Measurements from ENCODE around the gene MAP1LC3A. TPM values are rescaled to one million over a fixed set of nuclear protein-coding genes. Genes with fewer than 3 reads are reported as not detected.
"Not testable (repeated sequence)": the region's sequence is repeated elsewhere in the genome, so short reads cannot be mapped to it uniquely, and the experiment has no call there.

The MAP1LC3A gene
- total RNA-seq, 1 experiment from 2014 or later, result 16.9 TPM

- Histone ChIP-seq H3K27ac (ENCODE audit: low read depth, low read length, poor library complexity, severe bottlenecking) (no peak overlapping the region), H3K4me1 (ENCODE audit: insufficient read depth, low read length, poor library complexity, severe bottlenecking) (peaks cover 3% of the 10 kb centered on the region), H3K9me3 (ENCODE audit: low read depth, low read length, poor library complexity, severe bottlenecking) (no peaks in the 10 kb centered on the region), H3K27me3 (replicated peaks; ENCODE audit: insufficient read depth, low read depth, low read length, poor library complexity) (no peaks in the 10 kb centered on the region), H3K4me3 (ENCODE audit: low read depth, low read length, poor library complexity, severe bottlenecking) (no peak overlapping the region), H3K36me3 (ENCODE audit: insufficient read depth, low read length, poor library complexity, severe bottlenecking) (peaks cover 20% of the 10 kb centered on the region)
- ChIA-PET POLR2A (ENCODE audit: low non-redundant PET) (no interaction called here), CTCF (no interaction called here)
- BruUV-seq (replicated peaks), result no TSS peak
- no peak for DNase-seq (ENCODE audit: low spot score)
- intact Hi-C loops (cut with micrococcal nuclease; ENCODE audit: unreplicated experiment), result loop anchor here (10.0 kb wide), 1 partner anchor 318 kb away; no protein-coding TSS in a partner anchor
- TF ChIP-seq EZH2 (IDR thresholded peaks at IDR 0.05; ENCODE audit: borderline replicate concordance, low read depth, low read length, poor library complexity, severe bottlenecking) (no peak), CTCF (conservative IDR thresholded peaks at IDR 0.05; ENCODE audit: low read depth, low read length) (no peak)
These were observed 46.1 kb upstream of the MAP1LC3A start for GRCh38 chr20:34512266-34512954.

DNA sequence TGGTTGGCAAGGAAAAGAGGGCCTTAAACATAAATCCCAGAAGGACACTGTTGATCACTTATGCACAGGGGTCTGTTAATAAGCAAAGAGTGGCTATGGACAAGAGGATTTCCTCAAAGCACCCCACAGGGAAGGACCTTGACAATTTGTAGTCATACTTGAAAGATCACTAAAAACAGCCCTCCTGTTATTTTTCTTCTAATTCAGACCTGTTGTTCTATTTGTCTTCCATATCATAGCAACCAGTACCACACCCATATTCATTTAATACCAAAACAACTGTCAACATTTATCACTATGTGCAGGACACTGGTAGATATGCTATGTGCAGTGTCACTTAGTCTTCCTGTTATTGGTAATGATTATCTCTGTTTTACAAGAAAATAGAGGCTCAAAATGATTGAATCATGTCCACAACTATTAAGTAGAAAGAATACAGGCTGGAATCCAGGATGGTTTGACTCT lies 45.5 kb upstream of the MAP1LC3A start:
- H3K36me3 ChIP-seq (ENCODE audit: insufficient read depth, low read length, poor library complexity, severe bottlenecking), result peaks cover 15% of the 10 kb centered on the region
- POLR2A ChIA-PET (ENCODE audit: low non-redundant PET), result no interaction called here
- CTCF ChIA-PET, result no interaction called here
- no TSS peak for BruUV-seq (replicated peaks)
- intact Hi-C loops (cut with micrococcal nuclease; ENCODE audit: unreplicated experiment), result loop anchor here (10.0 kb wide), 1 partner anchor 318 kb away; no protein-coding TSS in a partner anchor
- H3K27ac ChIP-seq (ENCODE audit: low read depth, low read length, poor library complexity, severe bottlenecking), result no peak overlapping the region
- no peaks in the 10 kb centered on the region for H3K9me3 ChIP-seq (ENCODE audit: low read depth, low read length, poor library complexity, severe bottlenecking)
- TF ChIP-seq CTCF (conservative IDR thresholded peaks at IDR 0.05; ENCODE audit: low read depth, low read length) (no peak), EZH2 (IDR thresholded peaks at IDR 0.05; ENCODE audit: borderline replicate concordance, low read depth, low read length, poor library complexity, severe bottlenecking) (no peak)
- H3K27me3 ChIP-seq (replicated peaks; ENCODE audit: insufficient read depth, low read depth, low read length, poor library complexity), result no peaks in the 10 kb centered on the region
- DNase-seq (ENCODE audit: low spot score), result no peak
- no peak overlapping the region for H3K4me3 ChIP-seq (ENCODE audit: low read depth, low read length, poor library complexity, severe bottlenecking)
- H3K4me1 ChIP-seq (ENCODE audit: insufficient read depth, low read length, poor library complexity, severe bottlenecking), result peaks cover 3% of the 10 kb centered on the region

GRCh38 chr20:34514034-34514433 lies 44.5 kb upstream of the MAP1LC3A start:
- H3K4me3 ChIP-seq (ENCODE audit: low read depth, low read length, poor library complexity, severe bottlenecking); CTCF ChIA-PET; H3K27ac ChIP-seq (ENCODE audit: low read depth, low read length, poor library complexity, severe bottlenecking); H3K9me3 ChIP-seq (ENCODE audit: low read depth, low read length, poor library complexity, severe bottlenecking); H3K27me3 ChIP-seq (replicated peaks; ENCODE audit: insufficient read depth, low read depth, low read length, poor library complexity); DNase-seq (ENCODE audit: low spot score); BruUV-seq (replicated peaks); H3K4me1 ChIP-seq (ENCODE audit: insufficient read depth, low read length, poor library complexity, severe bottlenecking); POLR2A ChIA-PET (ENCODE audit: low non-redundant PET); H3K36me3 ChIP-seq (ENCODE audit: insufficient read depth, low read length, poor library complexity, severe bottlenecking): not testable (repeated sequence)
- intact Hi-C loops (cut with micrococcal nuclease; ENCODE audit: unreplicated experiment), result loop anchor here (10.0 kb wide), 1 partner anchor 319 kb away; no protein-coding TSS in a partner anchor
